GM19438 (cell line): ENCODE results near the gene CEP68.
"Not testable (repeated sequence)": the region's sequence is repeated elsewhere in the genome, so short reads cannot be mapped to it uniquely, and the experiment has no call there.

Experiments
- ATAC-seq: cut with Tn5 transposase; IDR thresholded peaks from one replicate; pipeline ENCODE4 v1.9.1; 2021; ENCODE audit warnings: low read depth; ENCODE audit not compliant: unreplicated experiment

CEP68 gene

GRCh38 chr2:65030476-65031332, 25.5 kb upstream of the CEP68 start:
- ATAC-seq: no peak

GRCh38 chr2:65031341-65032018, 24.7 kb upstream of the CEP68 start:
- ATAC-seq: no peak

- ATAC-seq: no peak
Measured at GRCh38 chr2:65032019-65032975, 23.9 kb upstream of the CEP68 start.

GRCh38 chr2:65033178-65033577, 23.0 kb upstream of the CEP68 start:
- ATAC-seq: no peak

- ATAC-seq: not testable (repeated sequence)
Measured at GRCh38 chr2:65033667-65034066, 22.5 kb upstream of the CEP68 start.

GRCh38 chr2:65035351-65035943, 20.8 kb upstream of the CEP68 start:
- no peak for ATAC-seq

GRCh38 chr2:65037178-65037577, 19.0 kb upstream of the CEP68 start:
- ATAC-seq: no peak

GRCh38 chr2:65039640-65040039, 16.6 kb upstream of the CEP68 start:
- ATAC-seq: no peak

GRCh38 chr2:65040400-65041261, 15.6 kb upstream of the CEP68 start:
- peak; percentile 81 for ATAC-seq

- ATAC-seq: no peak
Measured at GRCh38 chr2:65043001-65043400, 13.2 kb upstream of the CEP68 start.

GRCh38 chr2:65044097-65044735, 12.0 kb upstream of the CEP68 start:
- ATAC-seq: no peak

GRCh38 chr2:65045651-65046050, 10.6 kb upstream of the CEP68 start:
- ATAC-seq: no peak

- ATAC-seq: no peak
Measured at GRCh38 chr2:65046633-65047407, 9.4 kb upstream of the CEP68 start.

GRCh38 chr2:65049010-65049639, 7.1 kb upstream of the CEP68 start:
- no peak for ATAC-seq

- no peak for ATAC-seq
Measured at GRCh38 chr2:65050931-65051330, 5.3 kb upstream of the CEP68 start.

- peak; percentile 46 for ATAC-seq
Measured at GRCh38 chr2:65053199-65053598, 3.0 kb upstream of the CEP68 start.

- ATAC-seq: no peak
Measured at GRCh38 chr2:65054749-65055421, 1.3 kb upstream of the CEP68 start.
